Measurements from ENCODE around the gene PERM1. TPM values are rescaled to one million over a fixed set of nuclear protein-coding genes. Genes with fewer than 3 reads are reported as not detected.

PERM1 gene
- total and polyA plus RNA-seq, 9 of the 15 experiments (the other 6 are each of a cell fraction or from before 2014, with no cell fraction given), result not detected

DNA sequence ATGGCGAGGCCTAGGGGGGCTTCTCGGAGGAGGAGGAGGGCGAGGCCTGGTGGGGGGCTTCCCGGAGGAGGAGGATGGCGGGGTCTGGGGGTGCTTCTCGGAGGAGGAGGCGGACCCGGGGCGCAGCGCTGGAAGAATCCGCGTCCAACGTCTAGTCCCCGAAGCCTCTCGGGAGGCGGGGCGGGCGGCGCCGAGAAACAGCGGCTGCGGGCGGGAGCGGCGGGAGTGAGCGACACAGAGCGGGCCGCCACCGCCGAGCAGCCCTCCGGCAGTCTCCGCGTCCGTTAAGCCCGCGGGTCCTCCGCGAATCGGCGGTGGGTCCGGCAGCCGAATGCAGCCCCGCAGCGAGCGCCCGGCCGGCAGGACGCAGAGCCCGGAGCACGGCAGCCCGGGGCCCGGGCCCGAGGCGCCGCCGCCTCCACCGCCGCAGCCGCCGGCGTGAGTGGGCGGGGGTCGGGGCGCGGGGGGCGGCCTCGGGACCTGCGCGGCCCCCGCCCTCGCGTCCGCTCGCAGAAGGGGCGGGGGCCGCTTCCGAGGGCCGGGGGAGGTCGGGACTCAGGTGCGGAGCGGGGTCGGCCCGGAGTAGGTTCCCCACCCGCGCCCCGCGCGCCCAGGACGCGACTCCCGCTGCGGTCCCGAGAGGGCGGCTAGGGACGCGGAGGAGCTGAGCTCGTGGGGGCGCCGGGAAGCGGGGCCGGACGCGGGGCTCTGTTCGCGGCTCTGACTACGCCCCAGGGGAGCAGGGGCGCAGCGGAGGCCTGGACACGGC is 21.3 kb downstream of the PERM1 start, which contains the start of gene KLHL17 (continued):
- TF ChIP-seq TSC22D4 (tag; IDR thresholded peaks at IDR 0.05), result no peak
- no peak for TF ChIP-seq HDAC1 (IDR thresholded peaks at IDR 0.05)
- TF ChIP-seq NFXL1 (CRISPR knock-in tag; IDR thresholded peaks at IDR 0.05), result no peak
- TF ChIP-seq NEUROD1 (IDR thresholded peaks at IDR 0.05; ENCODE audit: borderline replicate concordance, low read depth, low read length, partially characterized antibody), result peak; percentile 51
- no peak for TF ChIP-seq L3MBTL2 (IDR thresholded peaks at IDR 0.05)
- TF ChIP-seq ZKSCAN3 (CRISPR knock-in tag; IDR thresholded peaks at IDR 0.05), result no peak
- no peak for TF ChIP-seq HDAC6 (IDR thresholded peaks at IDR 0.05; ENCODE audit: low read depth, low read length)
- TF ChIP-seq PTBP1 (IDR thresholded peaks at IDR 0.05; ENCODE audit: low read depth, low read length), result peak; percentile 95
- no peak for TF ChIP-seq BCL6 (CRISPR knock-in tag; IDR thresholded peaks at IDR 0.05)
- TF ChIP-seq HIVEP1 (CRISPR knock-in tag; IDR thresholded peaks at IDR 0.05), result no peak
- TF ChIP-seq, protein P1, sequence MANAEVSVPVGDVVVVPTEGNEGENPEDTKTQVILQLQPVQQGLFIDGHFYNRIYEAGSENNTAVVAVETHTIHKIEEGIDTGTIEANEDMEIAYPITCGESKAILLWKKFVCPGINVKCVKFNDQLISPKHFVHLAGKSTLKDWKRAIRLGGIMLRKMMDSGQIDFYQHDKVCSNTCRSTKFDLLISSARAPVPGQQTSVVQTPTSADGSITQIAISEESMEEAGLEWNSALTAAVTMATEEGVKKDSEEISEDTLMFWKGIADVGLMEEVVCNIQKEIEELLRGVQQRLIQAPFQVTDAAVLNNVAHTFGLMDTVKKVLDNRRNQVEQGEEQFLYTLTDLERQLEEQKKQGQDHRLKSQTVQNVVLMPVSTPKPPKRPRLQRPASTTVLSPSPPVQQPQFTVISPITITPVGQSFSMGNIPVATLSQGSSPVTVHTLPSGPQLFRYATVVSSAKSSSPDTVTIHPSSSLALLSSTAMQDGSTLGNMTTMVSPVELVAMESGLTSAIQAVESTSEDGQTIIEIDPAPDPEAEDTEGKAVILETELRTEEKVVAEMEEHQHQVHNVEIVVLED (CRISPR knock-in tag; IDR thresholded peaks at IDR 0.05), result peak; percentile 62
- TF ChIP-seq, protein P2, sequence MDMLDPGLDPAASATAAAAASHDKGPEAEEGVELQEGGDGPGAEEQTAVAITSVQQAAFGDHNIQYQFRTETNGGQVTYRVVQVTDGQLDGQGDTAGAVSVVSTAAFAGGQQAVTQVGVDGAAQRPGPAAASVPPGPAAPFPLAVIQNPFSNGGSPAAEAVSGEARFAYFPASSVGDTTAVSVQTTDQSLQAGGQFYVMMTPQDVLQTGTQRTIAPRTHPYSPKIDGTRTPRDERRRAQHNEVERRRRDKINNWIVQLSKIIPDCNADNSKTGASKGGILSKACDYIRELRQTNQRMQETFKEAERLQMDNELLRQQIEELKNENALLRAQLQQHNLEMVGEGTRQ (CRISPR knock-in tag; IDR thresholded peaks at IDR 0.05), result no peak
- no peak for TF ChIP-seq CBX3 (IDR thresholded peaks at IDR 0.05; ENCODE audit: borderline replicate concordance in 1 of 2, low read length in 2 of 2)
- TF ChIP-seq POLR3G (IDR thresholded peaks at IDR 0.05; ENCODE audit: extremely low read depth, insufficient read length, insufficient replicate concordance), result no peak
- TF ChIP-seq HEY1 (CRISPR knock-in tag; IDR thresholded peaks at IDR 0.05; ENCODE audit: borderline replicate concordance), result no peak
- no peak for TF ChIP-seq TRIM28 (IDR thresholded peaks at IDR 0.05)
- TF ChIP-seq ARNT (IDR thresholded peaks at IDR 0.05), result no peak
- TF ChIP-seq LEF1 (IDR thresholded peaks at IDR 0.05), result no peak
- no peak for TF ChIP-seq C11orf30 (IDR thresholded peaks at IDR 0.05; ENCODE audit: low read depth)
- no peak for TF ChIP-seq CEBPB (tag; IDR thresholded peaks at IDR 0.05)
- TF ChIP-seq EZH2 (IDR thresholded peaks at IDR 0.05; ENCODE audit: borderline replicate concordance, low read depth, low read length), result no peak
- no peak for TF ChIP-seq SIRT6 (IDR thresholded peaks at IDR 0.05; ENCODE audit: low read depth, low read length)
- TF ChIP-seq ETS2 (tag; IDR thresholded peaks at IDR 0.05; ENCODE audit: borderline replicate concordance, poor library complexity, severe bottlenecking), result no peak
- 0 out of 2 replicates have a peak, but pooled peaks have one; percentile 49 for TF ChIP-seq CBX1 (IDR thresholded peaks at IDR 0.05; ENCODE audit: low read depth)
- peak; percentile 20 for TF ChIP-seq FUS (optimal IDR thresholded peaks at IDR 0.05; ENCODE audit: low read depth, low read length)
- TF ChIP-seq TCF7 (IDR thresholded peaks at IDR 0.05; ENCODE audit: borderline replicate concordance), result no peak

Measured in K562 (cell line).